Measurements from ENCODE around the gene PNPLA7. TPM values are rescaled to one million over a fixed set of nuclear protein-coding genes. Genes with fewer than 3 reads are reported as not detected.
A peak's percentile ranks its signal among the peaks of the same experiment; 100 is the strongest.

PNPLA7 gene
- total and polyA plus RNA-seq, 2 of the 13 experiments (the other 11 are each of a cell fraction or from before 2014, with no cell fraction given), result 0.42 to 1.5 TPM

DNA sequence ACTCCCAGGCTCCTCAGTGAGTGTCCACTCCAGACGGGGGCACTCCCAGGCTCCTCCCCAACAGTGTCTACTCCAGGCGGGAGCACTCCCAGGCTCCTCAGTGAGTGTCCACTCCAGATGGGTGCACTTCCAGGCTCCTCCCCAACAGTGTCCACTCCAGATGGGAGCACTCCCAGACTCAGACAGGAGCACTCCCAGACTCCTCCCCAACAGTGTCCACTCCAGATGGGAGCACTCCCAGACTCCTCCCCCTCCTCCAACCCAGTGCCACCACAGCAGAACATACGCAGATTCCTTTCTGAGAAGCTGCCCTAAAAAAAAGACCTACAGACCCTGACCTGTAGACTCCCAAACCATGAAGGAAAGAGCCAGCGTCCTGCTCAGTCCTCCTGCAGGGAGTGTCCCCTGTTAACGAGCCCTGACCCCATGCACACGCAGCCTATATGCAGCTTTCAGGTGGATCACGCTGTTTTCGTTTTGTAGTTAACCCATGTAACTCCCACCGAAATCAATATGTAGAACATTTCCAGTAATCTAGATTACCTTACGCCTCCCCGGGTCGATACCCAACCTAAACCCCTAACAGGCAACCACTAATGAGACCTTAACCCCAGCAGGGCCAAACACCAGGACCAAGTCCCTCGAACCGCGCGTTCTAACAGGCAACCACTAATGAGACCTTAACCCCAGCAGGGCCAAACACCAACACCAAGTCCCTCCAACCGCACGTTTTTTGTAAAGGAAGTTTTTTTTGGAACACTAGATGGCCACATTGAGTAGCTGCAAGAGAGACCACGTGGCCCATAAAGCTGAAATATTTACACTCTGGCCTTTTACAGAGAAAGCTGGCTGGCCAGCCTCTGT, 15.7 kb downstream of the PNPLA7 start (continued):
- TF ChIP-seq, protein P1, sequence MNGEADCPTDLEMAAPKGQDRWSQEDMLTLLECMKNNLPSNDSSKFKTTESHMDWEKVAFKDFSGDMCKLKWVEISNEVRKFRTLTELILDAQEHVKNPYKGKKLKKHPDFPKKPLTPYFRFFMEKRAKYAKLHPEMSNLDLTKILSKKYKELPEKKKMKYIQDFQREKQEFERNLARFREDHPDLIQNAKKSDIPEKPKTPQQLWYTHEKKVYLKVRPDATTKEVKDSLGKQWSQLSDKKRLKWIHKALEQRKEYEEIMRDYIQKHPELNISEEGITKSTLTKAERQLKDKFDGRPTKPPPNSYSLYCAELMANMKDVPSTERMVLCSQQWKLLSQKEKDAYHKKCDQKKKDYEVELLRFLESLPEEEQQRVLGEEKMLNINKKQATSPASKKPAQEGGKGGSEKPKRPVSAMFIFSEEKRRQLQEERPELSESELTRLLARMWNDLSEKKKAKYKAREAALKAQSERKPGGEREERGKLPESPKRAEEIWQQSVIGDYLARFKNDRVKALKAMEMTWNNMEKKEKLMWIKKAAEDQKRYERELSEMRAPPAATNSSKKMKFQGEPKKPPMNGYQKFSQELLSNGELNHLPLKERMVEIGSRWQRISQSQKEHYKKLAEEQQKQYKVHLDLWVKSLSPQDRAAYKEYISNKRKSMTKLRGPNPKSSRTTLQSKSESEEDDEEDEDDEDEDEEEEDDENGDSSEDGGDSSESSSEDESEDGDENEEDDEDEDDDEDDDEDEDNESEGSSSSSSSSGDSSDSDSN (CRISPR knock-in tag; IDR thresholded peaks at IDR 0.05), result no peak
- TF ChIP-seq, protein P2, sequence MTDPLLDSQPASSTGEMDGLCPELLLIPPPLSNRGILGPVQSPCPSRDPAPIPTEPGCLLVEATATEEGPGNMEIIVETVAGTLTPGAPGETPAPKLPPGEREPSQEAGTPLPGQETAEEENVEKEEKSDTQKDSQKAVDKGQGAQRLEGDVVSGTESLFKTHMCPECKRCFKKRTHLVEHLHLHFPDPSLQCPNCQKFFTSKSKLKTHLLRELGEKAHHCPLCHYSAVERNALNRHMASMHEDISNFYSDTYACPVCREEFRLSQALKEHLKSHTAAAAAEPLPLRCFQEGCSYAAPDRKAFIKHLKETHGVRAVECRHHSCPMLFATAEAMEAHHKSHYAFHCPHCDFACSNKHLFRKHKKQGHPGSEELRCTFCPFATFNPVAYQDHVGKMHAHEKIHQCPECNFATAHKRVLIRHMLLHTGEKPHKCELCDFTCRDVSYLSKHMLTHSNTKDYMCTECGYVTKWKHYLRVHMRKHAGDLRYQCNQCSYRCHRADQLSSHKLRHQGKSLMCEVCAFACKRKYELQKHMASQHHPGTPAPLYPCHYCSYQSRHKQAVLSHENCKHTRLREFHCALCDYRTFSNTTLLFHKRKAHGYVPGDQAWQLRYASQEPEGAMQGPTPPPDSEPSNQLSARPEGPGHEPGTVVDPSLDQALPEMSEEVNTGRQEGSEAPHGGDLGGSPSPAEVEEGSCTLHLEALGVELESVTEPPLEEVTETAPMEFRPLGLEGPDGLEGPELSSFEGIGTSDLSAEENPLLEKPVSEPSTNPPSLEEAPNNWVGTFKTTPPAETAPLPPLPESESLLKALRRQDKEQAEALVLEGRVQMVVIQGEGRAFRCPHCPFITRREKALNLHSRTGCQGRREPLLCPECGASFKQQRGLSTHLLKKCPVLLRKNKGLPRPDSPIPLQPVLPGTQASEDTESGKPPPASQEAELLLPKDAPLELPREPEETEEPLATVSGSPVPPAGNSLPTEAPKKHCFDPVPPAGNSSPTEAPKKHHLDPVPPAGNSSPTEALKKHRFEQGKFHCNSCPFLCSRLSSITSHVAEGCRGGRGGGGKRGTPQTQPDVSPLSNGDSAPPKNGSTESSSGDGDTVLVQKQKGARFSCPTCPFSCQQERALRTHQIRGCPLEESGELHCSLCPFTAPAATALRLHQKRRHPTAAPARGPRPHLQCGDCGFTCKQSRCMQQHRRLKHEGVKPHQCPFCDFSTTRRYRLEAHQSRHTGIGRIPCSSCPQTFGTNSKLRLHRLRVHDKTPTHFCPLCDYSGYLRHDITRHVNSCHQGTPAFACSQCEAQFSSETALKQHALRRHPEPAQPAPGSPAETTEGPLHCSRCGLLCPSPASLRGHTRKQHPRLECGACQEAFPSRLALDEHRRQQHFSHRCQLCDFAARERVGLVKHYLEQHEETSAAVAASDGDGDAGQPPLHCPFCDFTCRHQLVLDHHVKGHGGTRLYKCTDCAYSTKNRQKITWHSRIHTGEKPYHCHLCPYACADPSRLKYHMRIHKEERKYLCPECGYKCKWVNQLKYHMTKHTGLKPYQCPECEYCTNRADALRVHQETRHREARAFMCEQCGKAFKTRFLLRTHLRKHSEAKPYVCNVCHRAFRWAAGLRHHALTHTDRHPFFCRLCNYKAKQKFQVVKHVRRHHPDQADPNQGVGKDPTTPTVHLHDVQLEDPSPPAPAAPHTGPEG (CRISPR knock-in tag; IDR thresholded peaks at IDR 0.05), result peak; percentile 63; the same call in 1 of the 2 replicates
- no peak for TF ChIP-seq KDM2A (CRISPR knock-in tag; IDR thresholded peaks at IDR 0.05; ENCODE audit: borderline replicate concordance, low read depth)
- TF ChIP-seq ZNF484 (CRISPR knock-in tag; IDR thresholded peaks at IDR 0.05; ENCODE audit: borderline replicate concordance, low read depth), result no peak
- no peak for TF ChIP-seq U2AF2 (IDR thresholded peaks at IDR 0.05; ENCODE audit: low read depth, low read length)
- TF ChIP-seq, protein P3, sequence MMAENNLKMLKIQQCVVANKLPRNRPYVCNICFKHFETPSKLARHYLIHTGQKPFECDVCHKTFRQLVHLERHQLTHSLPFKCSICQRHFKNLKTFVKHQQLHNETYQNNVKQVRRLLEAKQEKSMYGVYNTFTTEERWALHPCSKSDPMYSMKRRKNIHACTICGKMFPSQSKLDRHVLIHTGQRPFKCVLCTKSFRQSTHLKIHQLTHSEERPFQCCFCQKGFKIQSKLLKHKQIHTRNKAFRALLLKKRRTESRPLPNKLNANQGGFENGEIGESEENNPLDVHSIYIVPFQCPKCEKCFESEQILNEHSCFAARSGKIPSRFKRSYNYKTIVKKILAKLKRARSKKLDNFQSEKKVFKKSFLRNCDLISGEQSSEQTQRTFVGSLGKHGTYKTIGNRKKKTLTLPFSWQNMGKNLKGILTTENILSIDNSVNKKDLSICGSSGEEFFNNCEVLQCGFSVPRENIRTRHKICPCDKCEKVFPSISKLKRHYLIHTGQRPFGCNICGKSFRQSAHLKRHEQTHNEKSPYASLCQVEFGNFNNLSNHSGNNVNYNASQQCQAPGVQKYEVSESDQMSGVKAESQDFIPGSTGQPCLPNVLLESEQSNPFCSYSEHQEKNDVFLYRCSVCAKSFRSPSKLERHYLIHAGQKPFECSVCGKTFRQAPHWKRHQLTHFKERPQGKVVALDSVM (CRISPR knock-in tag; IDR thresholded peaks at IDR 0.05), result no peak
- TF ChIP-seq REL (CRISPR knock-in tag; conservative IDR thresholded peaks at IDR 0.05), result no peak
- TF ChIP-seq, protein P4, sequence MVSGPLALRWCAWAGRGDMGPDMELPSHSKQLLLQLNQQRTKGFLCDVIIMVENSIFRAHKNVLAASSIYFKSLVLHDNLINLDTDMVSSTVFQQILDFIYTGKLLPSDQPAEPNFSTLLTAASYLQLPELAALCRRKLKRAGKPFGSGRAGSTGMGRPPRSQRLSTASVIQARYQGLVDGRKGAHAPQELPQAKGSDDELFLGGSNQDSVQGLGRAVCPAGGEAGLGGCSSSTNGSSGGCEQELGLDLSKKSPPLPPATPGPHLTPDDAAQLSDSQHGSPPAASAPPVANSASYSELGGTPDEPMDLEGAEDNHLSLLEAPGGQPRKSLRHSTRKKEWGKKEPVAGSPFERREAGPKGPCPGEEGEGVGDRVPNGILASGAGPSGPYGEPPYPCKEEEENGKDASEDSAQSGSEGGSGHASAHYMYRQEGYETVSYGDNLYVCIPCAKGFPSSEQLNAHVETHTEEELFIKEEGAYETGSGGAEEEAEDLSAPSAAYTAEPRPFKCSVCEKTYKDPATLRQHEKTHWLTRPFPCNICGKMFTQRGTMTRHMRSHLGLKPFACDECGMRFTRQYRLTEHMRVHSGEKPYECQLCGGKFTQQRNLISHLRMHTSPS (CRISPR knock-in tag; IDR thresholded peaks at IDR 0.05; ENCODE audit: low read depth), result no peak
- peak; percentile 63 for TF ChIP-seq XRCC5 (optimal IDR thresholded peaks at IDR 0.05; ENCODE audit: low read length)
- TF ChIP-seq, protein P5, sequence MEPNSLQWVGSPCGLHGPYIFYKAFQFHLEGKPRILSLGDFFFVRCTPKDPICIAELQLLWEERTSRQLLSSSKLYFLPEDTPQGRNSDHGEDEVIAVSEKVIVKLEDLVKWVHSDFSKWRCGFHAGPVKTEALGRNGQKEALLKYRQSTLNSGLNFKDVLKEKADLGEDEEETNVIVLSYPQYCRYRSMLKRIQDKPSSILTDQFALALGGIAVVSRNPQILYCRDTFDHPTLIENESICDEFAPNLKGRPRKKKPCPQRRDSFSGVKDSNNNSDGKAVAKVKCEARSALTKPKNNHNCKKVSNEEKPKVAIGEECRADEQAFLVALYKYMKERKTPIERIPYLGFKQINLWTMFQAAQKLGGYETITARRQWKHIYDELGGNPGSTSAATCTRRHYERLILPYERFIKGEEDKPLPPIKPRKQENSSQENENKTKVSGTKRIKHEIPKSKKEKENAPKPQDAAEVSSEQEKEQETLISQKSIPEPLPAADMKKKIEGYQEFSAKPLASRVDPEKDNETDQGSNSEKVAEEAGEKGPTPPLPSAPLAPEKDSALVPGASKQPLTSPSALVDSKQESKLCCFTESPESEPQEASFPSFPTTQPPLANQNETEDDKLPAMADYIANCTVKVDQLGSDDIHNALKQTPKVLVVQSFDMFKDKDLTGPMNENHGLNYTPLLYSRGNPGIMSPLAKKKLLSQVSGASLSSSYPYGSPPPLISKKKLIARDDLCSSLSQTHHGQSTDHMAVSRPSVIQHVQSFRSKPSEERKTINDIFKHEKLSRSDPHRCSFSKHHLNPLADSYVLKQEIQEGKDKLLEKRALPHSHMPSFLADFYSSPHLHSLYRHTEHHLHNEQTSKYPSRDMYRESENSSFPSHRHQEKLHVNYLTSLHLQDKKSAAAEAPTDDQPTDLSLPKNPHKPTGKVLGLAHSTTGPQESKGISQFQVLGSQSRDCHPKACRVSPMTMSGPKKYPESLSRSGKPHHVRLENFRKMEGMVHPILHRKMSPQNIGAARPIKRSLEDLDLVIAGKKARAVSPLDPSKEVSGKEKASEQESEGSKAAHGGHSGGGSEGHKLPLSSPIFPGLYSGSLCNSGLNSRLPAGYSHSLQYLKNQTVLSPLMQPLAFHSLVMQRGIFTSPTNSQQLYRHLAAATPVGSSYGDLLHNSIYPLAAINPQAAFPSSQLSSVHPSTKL (CRISPR knock-in tag; IDR thresholded peaks at IDR 0.05), result peak; percentile 44; the same call in 1 of the 2 replicates

Measured in HepG2 (cell line).